Mesodermal cell (in vitro differentiated cells): ENCODE measurements around the gene DMC1.
A peak's percentile ranks its signal among the peaks of the same experiment; 100 is the strongest.
"Not testable (repeated sequence)": the region's sequence is repeated elsewhere in the genome, so short reads cannot be mapped to it uniquely, and the experiment has no call there.

Source experiments
- H3K27ac ChIP-seq: 2 replicates; pipeline ENCODE4 v1.7.0; 2013; ENCODE audit warnings: mild to moderate bottlenecking, low read depth, low read length, moderate library complexity; ENCODE audit not compliant: severe bottlenecking
- H3K36me3 ChIP-seq: 2 replicates; pipeline ENCODE4 v1.7.1; 2013; ENCODE audit warnings: mild to moderate bottlenecking, low read length, moderate library complexity; ENCODE audit not compliant: control insufficient read depth, insufficient read depth
- H3K4me1 ChIP-seq: one replicate; pipeline ENCODE4 v1.7.1; 2013; ENCODE audit warnings: mild to moderate bottlenecking, low read length; ENCODE audit not compliant: insufficient read depth, control insufficient read depth, poor library complexity, severe bottlenecking
- H3K4me3 ChIP-seq: 2 replicates; pipeline ENCODE4 v1.7.0; 2013; ENCODE audit warnings: low read length, control low read depth, mild to moderate bottlenecking; ENCODE audit not compliant: insufficient read depth, poor library complexity, severe bottlenecking; ENCODE audit errors: extremely low read depth
- H3K9me3 ChIP-seq: 2 replicates; pipeline ENCODE4 v1.7.1; 2013; ENCODE audit warnings: mild to moderate bottlenecking, low read length, moderate library complexity; ENCODE audit not compliant: control insufficient read depth
- WGBS, 2 experiments: methylation state at CpG; one replicate each; pipeline ENCODE4 v1.1.5; 2013; ENCODE audit warnings: missing lambda C conversion rate in 2 of 2; ENCODE audit not compliant: insufficient coverage in 2 of 2; 5-methylcytosine and 5-hydroxymethylcytosine counted together

Gene DMC1

DNA sequence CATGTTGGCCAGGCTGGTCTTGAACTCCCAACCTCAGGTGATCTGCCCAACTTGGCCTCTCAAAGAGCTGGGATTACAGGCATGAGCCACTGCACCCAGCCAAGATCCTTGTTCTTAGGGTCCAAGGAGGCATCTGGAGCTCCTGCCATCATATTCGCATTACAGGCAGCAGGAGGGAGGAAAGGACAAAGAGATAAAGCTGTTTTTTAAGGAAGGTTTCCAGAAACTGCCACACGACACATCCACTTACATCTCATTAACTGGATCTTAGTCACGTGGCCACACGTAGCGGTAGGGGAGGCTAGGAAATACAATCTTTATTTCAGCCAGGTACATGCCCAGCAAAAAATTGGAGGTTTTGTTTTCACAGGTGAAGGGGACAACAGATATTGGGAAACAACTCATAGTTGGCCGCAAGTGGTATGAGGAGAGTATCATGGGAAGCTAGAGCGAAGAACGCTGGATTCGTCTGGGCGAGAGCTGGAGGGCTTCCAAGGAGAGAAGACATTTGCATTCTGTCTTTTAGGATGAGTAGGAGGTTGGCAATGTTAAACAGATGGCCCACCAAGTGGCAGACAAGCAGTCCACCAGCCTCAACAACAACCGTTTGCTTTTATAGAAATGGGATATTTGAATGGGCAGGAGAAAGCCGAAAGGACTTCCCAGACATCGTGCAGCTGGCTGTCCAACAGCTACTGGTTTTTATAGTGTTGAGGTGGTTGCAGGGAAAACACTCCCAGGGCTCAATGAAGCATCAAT lies 39.2 kb upstream of the DMC1 start:
- Histone ChIP-seq H3K9me3 (no peaks in the 10 kb centered on the region), H3K36me3 (no peaks in the 10 kb centered on the region), H3K4me3 (no peak overlapping the region), H3K4me1 (no peaks in the 10 kb centered on the region), H3K27ac (no peak overlapping the region)
- WGBS, 2 experiments: 95 to 98% methylated on average over 6 to 7 of the region's 13 CpGs

DNA sequence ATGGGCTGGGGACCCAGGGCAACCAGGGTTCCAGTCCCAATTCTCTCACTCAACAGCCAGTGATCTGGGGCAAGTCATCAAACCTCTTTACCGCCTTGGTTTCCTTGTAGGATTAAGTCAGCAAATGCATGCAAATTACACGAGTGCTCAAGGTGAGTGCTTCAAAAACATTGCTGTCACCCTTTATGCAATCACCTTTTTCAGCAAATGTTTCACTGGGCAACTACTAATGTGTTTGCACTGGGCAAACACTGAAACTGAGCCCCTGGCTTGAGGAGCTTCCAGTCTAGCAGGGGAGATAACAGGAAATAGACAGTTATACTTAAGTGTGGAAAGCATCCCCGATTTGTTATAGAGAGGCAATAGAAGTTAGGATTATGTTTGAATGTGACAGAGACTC lies 37.7 kb upstream of the DMC1 start:
- no peak overlapping the region for H3K4me3 ChIP-seq
- WGBS, 2 experiments: 85 to 88% methylated on average over 3 of the region's 3 CpGs
- H3K9me3 ChIP-seq: no peaks in the 10 kb centered on the region
- H3K4me1 ChIP-seq: no peaks in the 10 kb centered on the region
- no peak overlapping the region for H3K27ac ChIP-seq
- H3K36me3 ChIP-seq: no peaks in the 10 kb centered on the region

DNA sequence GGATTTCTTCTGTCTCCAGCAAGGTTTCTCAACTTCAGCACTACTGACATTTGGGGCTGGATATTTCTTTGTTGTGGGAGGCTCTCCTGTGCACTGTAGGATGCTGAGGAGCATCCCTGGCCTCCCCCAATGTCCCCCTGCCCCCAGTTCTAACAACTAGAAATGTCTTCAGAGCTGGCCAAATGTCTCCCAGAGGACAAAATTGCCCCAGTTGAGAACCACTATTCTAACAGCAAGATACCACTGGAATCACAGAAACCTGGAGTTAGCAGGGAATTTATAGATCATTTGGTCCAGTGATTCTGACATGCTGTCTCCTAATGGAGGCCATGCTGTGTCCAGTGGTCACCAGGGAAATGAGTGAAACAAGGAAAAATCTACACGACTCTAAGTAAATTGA lies 32.2 kb upstream of the DMC1 start:
- Histone ChIP-seq H3K4me1 (no peaks in the 10 kb centered on the region), H3K4me3 (no peak overlapping the region), H3K27ac (no peak overlapping the region), H3K36me3 (no peaks in the 10 kb centered on the region), H3K9me3 (no peaks in the 10 kb centered on the region)
- no CpG with 5 or more reads among the region's 1 CpG for WGBS, 2 experiments

DNA sequence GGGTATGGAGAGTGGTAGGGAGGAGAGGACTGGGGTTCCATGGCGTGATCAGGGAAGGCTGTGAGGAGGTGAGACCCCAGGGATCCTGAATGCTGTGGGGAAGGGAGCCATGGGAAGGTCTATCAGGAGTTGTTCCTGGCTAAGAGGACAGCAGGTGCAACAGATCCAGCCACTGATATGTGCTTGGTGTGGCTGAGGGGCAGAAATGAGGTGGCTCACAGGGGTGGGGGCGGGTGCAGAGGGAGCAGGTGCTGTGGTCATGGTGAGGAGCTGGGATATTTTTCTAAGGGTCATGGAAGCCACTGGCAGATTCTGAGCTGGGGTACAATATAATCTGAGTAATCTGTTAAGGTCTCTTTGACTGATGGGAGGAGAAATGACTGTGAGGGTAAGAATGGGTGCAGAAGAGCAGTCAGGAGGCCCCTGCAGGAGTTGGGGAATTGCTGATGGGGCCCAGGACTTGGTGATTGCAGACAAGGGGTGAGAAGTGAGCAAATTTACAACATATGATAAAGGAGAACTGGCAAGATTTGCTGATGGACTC lies 31.3 kb upstream of the DMC1 start:
- no peaks in the 10 kb centered on the region for H3K9me3 ChIP-seq
- 89 to 93% methylated on average over 1 of the region's 2 CpGs for WGBS, 2 experiments
- no peaks in the 10 kb centered on the region for H3K4me1 ChIP-seq
- no peak overlapping the region for H3K4me3 ChIP-seq
- H3K36me3 ChIP-seq: no peaks in the 10 kb centered on the region
- no peak overlapping the region for H3K27ac ChIP-seq

DNA sequence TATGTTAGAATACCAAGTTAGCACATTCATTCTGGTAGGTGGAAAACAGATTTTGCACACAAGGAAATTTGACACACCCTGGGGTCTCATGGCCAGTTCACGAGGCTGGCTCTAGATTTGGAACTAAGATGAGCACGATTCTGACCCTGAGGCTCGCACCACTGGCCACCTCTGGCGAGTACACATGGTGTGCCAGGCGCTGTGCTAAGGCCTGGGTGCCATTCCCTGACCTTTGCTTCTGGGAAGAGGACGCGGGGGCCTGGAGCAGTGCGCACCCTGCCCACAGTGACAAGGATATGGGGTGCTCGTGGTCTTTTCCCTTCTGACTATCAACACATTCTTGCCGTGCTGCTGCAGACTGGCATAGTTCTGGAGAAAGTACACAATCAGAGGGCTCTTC lies 29.5 kb upstream of the DMC1 start:
- no peak overlapping the region for H3K4me3 ChIP-seq
- H3K27ac ChIP-seq: no peak overlapping the region
- 94 to 97% methylated on average over 9 to 10 of the region's 10 CpGs for WGBS, 2 experiments
- H3K4me1 ChIP-seq: no peaks in the 10 kb centered on the region
- no peaks in the 10 kb centered on the region for H3K9me3 ChIP-seq
- no peaks in the 10 kb centered on the region for H3K36me3 ChIP-seq

DNA sequence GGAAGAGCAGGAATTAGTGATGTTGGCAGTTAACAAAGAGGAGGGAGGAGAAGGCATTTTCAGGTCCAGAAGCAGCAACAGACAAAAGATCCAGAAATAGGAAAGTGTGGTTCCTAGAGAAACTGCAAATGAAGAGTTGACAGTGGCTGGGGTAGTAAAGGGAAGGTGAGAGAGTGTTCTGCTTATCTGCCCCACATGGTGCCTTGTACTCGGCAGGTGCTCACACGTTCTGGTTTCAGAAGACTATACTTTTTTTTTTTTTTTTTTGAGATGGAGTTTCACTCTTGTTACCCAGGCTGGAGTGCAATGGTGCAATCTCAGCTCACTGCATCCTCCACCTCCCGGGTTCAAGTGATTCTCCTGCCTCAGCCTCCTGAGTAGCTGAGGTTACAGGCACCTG lies 12.9 kb upstream of the DMC1 start:
- H3K9me3 ChIP-seq, H3K36me3 ChIP-seq, H3K27ac ChIP-seq, H3K4me3 ChIP-seq, H3K4me1 ChIP-seq: not testable (repeated sequence)
- WGBS, 2 experiments: 80 to 92% methylated on average over 1 to 2 of the region's 3 CpGs

DNA sequence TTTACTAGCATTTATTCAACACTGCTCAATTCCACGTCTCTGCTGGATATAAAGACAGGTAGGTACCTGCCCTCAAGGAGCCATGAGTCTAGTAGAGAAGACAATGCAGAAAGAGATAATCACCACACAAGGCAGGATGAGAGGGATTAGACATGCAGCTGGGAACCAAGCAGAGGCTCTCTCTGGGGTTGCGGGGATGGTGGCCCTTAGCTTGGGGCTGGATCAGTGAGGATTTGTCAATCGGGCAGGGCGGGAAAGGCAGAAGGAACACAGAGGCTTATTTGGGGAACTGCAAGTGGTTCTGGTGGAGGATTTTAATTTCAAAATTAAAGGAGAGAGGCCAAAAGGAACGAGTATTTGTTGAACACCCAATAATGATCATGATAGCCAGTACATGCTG lies 8.5 kb upstream of the DMC1 start:
- H3K4me1 ChIP-seq: no peaks in the 10 kb centered on the region
- no peaks in the 10 kb centered on the region for H3K9me3 ChIP-seq

DNA sequence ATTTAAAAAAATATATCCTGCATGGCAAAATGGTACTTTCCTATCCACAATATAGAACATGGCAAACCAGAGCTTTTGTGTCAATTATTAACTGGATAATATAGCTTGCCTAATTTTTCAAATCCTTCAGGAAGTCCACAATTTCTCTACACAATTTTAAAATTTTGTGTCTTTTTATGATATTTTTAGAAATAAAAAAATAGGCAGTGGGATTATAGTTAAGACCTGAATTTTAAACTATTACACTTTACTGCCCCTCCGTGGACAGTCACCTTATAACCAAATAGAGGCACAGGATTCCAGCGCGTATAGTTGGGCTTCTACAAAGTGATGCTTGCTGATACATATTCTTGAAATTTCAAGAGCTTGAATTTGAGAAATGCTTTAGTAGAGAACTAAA lies 2.1 kb upstream of the DMC1 start:
- WGBS, 2 experiments: 0 to 10% methylated on average over 2 of the region's 3 CpGs
- Histone ChIP-seq H3K4me1 (no peaks in the 10 kb centered on the region), H3K4me3 (no peak overlapping the region), H3K9me3 (no peaks in the 10 kb centered on the region), H3K36me3 (no peaks in the 10 kb centered on the region), H3K27ac (no peak overlapping the region)

More for the DNA sequence above, 8.5 kb upstream of the DMC1 start:
- Histone ChIP-seq H3K4me3 (no peak overlapping the region), H3K36me3 (no peaks in the 10 kb centered on the region), H3K27ac (no peak overlapping the region)
- WGBS, 2 experiments: 60 to 80% methylated on average over 2 to 4 of the region's 5 CpGs

DNA sequence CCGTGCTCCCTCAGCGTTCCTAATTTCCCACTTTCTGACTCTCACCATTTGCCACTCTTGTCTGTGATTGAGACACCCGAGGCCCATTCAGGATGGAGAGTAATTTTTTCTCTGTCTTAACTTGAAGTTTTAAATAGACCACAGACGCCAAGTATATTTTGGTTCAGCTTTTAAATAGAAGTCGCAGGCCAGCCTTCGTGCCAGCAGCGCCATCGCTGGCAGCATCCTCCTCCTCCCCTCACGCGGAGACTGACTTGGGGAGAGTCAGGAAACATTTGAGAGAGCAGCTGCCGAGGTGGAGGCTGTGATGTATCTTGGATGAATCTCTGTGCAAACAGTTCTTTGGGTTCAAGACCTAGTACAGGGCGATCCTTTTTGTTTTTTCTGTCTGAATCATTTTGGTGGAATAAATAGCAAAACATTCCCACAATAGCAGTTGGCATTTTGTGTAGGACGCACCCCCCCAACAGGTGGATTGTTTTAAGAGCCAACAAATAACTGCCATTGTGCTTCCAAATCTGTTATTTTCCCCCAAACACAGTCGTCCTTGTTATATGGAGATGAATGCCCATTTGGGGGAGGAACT lies 889 bp upstream of the DMC1 start:
- 0 to 4% methylated on average over 3 to 4 of the region's 14 CpGs for WGBS, 2 experiments
- H3K4me3 ChIP-seq: peak overlapping the region; percentile 53
- no peaks in the 10 kb centered on the region for H3K9me3 ChIP-seq
- no peaks in the 10 kb centered on the region for H3K36me3 ChIP-seq
- H3K4me1 ChIP-seq: no peaks in the 10 kb centered on the region
- H3K27ac ChIP-seq: peak overlapping the region; percentile 58

DNA sequence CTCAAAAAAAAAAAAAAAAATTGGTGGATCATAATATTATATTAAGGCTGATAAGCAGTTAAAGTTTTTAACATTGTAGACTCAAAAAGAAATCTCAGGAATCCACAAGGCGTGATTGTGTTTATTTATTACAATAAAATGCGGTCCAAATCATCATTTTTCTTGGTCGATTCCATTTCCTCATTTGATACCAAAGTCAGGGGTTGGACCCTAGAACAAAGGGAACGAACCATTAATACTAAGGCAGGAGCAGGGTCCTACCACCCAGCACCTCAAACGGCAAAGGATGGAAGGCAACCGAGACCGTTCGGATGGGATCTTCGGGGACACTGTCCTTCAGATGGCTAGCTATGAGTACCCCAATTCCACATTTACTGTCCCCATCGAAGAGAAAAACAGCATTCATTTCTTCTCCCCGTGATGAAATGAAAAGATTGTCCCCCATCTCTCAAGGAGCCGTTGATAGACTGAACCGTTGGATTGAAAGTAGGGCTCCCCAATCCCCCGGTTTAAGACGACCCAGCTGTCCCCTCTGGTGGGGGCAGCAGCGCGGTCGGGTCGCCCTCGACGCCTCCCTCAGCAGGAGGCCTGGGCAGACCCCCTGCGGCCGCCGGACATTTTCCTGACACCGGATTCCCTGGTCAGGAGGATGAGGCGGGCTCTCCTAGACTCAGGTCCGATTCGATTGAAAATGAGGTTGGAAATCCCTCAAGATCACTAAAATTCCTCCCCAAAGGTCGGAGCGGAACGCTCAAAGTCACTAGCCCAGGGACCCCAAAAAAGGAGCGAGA lies 607 bp downstream of the DMC1 start:
- no peaks in the 10 kb centered on the region for H3K9me3 ChIP-seq
- H3K4me3 ChIP-seq: peak overlapping the region; percentile 48
- 34 to 53% methylated on average over 18 to 27 of the region's 32 CpGs for WGBS, 2 experiments
- no peaks in the 10 kb centered on the region for H3K4me1 ChIP-seq
- peak overlapping the region; percentile 52 for H3K27ac ChIP-seq
- H3K36me3 ChIP-seq: no peaks in the 10 kb centered on the region
